NCI-H345 treated with DMSO at 0.1 percent for 48 hours (cell line): ENCODE measurements around the gene OTOF.

Experiments used
- DNase-seq: peaks from one replicate; lab custom pipeline; 2025; ENCODE audit not compliant: unreplicated experiment; lab: John Stamatoyannopoulos, UW

OTOF gene

DNA sequence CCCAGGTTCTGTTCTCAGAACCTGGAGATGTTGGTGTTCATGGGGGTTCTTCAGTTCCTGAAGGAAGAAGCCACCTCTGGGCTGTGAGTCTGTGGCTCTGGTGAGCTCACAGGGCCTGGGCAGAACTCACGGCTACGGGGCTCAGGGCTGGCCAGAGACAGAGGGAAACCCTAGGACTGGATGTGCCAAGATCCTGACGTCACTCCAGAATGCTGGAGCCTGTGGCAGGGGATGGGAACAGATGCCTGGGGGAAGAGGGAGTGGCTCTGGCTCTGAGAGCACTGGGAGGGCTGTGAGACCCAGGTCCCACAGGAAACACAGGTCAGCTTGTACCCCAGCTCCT is at the start of gene OTOF:
Gene OTOF, minus strand, starts transcription at position 214 of the 343 bp plus-strand sequence.
- DNase-seq = no peak

DNA sequence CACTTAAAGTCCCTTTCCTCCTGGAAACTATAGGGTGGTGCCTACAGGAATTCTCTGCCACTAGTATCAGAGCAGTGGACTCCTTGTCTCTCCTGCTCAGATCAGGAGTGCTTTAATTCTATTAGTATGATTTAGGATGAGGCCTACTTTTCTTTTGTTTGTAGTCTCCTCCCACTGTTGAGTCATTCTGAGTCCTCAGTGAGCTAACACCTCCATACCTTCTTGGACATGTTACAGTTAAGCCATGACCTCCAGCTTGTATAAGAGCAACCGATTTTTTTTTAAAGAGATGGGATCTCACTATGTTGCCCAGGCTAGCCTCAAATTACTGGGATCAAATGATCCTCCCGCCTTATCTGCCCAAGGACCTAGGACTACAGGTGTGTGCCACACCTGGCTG is 48.7 kb upstream of the OTOF start:
- DNase-seq = no peak

DNA sequence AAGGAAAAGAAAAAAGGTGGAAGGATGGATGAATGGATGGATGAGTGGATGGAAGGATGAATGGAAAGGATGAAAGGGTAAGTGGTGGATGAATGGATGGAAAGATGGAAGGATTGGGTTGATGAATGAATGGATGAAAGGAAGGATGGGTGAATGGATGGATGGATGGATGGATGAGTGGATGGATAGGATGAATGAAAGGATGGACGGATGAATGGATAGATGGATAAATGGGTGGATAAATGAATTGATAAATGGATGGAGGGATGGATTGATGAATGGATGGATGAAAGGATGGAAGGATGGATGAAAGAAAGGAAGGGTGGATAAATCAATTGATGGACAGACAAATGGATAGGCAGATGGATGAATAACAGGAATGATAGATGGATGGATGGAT is 48.2 kb upstream of the OTOF start:
- no peak for DNase-seq

DNA sequence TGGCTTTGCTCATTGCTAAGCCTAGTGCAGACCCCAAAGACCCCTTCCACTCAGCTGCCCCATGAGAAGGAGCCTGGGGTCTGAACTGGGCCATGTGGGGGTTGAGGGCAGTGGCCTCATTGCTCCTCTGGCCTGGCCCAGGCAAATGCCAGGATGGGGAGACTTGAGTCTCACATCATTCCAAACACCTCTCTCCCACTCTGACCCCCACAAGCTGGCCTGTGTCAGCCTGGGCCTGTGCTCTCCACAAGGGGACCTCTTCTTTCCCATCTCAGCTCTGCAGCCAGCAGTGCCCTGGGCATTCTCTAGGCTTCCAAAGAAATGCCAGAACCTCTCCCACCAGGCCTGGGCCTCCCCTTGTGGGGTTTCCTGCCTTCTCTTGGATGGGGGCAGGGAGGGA is 45.8 kb upstream of the OTOF start:
- DNase-seq = no peak

DNA sequence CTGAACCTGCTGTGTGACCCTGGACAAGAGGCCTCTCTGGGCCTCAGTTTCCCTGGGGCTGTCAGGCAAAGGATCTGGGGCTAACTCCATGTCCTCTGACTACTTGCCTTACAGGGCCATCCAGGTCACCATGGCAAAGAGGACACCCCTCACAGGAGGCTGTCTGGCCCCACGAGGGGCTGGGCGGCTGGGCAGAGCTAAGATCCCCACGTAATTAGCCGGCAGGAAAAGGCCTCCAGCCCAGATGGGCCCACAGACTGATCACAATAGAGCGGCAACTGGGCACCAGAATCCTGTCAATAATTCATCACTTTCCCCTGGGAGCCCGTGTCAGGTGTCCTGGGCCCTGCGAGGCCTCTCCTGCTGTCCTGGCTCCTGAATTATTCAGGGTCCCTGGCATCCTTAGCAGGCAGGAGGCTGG is 44.8 kb upstream of the OTOF start:
- no peak for DNase-seq

DNA sequence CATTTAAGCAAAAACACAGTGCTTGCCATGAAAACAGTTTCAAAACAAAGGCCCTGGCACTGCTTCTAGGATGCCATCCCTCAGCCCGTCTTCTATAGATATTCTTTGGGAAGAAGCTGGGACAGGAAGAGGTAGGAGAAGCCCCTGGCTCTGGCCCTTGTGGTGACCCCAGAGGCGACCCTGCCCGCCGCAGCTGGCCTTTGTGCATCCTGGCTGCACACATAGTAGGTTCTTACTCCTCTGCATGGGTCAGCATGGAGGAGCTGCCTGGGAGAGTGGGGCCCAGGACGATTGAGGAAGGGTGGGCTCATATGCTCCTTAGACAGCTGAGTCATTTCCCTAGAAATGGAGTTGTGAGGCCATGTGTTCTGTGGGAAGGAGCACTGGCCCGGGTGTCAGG is 44.4 kb upstream of the OTOF start:
- no peak for DNase-seq

DNA sequence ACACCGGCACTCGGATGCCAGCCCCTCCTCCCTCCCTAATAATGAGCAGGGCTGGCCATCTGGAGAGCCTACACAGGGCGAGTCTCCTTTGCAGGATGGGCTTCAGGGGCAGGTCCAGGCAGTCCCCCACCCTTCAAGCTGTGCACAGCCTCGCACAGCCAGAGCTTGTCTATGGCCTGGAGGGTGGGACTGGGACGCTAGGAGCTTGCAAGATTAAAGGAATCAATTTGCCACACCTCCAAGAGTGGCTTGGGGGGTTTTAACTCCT is 43.9 kb upstream of the OTOF start:
- DNase-seq = no peak

DNA sequence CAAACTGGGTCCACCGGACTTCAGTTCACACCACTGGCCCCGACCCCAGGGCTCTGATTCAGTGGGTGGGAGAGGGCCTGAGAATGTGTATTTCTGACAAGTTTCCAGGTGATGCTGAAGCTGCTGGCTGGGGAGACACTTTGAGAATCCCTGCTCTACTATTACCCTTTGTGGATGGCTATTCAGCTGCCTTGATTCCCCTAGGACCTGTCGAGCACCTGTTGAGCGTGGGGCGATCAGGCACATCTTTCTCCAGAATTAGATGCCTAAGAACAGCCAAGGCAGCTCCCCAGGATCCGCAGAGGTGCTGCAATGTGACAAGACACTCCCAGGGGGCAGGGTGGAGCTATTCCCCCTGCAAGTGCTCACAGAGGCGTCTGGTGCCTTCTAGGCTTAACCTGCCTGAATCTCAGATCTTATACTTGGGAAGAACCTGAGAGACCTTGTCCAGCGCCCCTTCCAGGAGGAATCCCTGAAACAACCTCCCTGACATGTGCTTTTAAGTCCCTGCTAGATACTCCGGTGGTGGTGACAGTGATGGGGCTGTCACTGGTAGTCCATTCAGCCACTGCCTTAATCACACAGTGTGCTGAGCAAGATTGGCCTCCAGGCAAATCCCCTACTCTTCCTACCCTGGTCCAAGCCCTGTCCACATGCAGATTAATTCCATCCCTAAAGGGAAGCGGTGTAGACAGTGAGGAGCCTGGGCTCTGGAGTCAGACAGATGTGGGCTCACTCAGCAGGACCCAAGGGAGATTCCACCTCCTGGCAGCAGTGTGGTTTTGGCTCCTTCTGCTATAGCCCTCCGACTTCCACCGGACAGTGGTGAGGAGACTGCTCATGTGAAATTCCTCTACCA is 43.4 kb upstream of the OTOF start:
- peak; percentile 34 for DNase-seq

DNA sequence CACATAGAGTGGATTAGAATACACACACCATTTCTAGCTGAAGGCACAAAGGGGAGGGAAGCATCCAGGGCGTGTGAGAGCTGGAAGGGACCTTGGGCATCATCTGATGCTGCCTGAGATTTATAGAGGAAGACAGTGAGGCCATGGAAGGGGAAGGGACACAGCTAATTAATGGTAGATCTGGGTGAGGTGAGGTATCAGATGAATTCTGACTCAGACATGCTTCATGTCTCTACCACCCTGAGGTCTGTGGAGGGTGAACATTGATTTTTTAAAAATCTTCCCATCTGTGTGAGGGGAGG is 42.2 kb upstream of the OTOF start:
- DNase-seq = no peak

DNA sequence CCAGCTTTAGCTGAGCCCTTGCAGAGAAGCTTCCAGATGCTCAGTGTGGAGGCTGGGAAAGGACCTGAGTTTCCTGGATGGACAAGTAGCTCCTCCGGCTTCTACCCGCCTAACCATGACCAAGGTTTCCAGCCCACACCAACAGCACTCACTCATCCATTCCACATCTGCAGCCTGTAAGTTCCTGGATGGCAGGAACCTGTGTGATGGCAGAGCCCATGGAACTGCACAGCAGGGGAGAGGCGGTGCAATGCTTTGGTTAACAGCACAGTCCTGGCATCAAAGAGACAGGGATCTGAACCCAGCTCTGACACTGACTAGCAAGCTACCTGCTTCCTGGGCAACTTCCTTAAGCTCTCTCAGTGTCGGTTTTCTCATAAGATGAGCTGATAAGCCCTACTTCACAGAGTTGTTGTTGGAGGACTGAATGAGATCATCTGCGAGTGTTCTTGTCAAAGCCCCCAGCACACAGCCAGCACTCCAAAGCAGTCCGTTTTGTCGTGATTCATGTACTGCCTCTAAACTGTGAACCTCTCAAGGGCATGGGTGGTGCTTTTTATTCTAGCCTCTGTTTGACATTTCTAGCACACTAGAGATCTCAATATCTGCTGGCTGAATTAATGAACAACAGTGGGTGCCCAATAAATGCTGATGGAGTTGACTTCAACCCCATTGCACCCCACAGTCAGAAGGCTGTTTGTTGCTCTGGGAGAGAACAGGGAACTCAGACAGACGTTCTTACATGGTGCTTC is 41.6 kb upstream of the OTOF start:
- no peak for DNase-seq

DNA sequence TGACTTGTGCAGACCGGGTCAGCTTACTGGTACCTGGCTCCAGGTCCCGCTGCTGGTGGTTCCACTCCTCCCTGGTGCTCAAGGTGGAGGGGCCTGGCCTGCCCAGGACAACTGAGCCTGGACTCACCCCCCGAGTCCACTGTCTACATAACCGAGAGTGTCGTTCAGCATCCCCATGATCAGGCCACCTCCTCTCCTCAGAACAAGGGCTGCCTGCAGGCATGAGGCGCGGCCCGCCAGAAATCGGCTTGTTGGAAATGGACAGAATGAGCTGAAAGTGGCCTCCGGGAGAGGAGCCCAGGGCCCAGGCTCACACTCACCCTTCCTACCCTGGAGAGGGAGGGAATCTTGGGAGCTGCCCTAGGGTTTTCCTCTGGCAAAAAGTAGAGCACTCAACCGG is 38.9 kb upstream of the OTOF start:
- no peak for DNase-seq

DNA sequence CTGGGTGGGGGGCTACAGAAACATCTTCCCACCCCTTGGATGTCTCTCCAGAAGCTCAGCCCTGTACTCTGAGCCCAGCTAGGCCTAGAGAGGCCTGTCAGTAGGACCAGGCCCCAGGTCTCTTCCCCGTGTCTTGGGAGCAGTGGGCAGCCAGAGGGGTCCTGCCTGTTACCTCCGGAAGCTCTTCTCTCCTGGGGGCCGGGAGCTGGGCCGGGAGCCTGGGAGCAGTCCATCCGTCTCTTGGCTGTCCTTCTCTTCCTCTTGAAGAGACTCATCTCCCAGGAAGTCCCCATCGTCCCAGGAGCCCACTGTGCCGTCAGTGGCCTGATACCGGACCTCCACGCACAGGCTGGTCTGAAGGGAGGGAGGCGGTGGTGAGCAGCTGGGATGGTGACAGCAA is 38.3 kb upstream of the OTOF start:
- no peak for DNase-seq

DNA sequence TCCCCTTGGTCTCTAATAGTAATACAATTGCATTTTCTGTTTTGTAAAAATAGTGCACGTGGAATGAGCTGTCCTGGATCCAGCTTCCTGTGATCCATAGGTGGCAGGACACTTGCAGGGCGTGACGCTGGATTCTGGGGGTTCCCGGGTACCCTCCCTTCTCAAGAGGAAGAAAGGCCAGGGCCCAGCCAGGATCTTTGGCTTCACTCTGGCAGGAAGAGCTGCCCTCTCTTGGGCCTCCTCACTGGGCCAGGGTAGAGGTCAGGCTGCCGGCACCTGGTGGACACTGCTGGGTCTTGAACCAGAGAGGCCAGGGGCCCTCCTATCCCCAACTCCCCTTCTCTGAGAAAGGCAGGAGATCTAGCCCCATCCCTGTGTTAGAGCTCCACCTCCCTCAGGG is 37.8 kb upstream of the OTOF start:
- DNase-seq = no peak

DNA sequence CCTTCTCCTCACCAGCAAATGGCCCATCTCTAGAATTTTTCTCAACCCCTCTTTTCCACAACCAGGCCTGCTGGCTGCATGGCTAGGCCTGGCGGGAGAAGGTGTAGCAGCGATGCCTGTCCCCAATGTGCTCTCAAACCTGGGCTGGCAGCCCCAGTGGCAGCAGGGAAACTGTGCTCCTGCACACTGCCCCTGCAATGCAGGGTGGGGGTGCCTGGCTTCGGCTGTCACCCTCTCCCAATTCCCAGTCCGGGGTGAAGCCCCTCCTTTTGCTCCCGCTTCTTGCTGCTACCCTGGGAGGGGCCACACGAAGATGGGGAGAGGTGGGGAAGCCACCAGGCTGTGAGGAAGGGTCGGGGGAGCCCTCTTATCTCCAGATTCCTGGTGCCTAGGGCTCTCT is 36.1 kb upstream of the OTOF start:
- no peak for DNase-seq

DNA sequence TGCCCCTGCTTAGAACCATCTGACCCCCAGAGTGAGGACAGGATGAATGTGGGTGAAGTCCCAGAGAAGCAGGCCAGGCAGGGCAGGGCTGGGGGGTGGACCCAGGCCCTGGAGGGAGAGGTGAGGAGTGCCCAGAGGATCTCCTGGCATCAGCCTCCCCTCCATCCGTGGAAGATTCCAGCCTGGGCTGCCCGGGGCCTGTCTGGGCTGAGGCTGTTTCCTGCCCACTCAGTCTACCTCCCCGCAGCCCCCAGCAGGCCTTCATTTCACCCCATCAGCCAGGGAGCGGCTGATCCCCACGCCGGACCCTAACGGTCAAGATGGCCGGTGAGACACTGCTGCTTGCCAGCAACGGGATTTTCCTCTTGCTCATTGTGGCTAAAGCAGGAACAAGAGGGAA is 35.3 kb upstream of the OTOF start:
- DNase-seq = no peak

DNA sequence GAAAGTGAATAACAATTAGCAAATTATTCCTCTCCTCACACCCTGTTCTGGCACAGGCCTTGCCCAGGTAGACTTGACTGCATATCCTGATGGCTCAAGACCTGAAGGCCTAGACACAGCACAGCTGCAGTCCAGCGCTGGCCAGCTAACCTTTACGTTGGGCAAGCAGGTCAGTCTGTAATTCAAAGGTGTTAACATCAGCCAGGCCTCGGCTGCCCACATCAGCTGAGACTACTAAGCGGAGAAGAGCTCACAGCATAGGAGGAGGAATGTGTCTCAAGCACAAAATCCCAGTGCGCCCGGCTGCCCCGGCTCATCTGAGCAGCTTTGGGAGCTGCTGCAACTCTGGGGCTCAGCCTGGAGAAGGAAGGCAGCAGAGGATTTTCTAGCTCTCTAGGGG is 33.5 kb upstream of the OTOF start:
- DNase-seq = no peak

DNA sequence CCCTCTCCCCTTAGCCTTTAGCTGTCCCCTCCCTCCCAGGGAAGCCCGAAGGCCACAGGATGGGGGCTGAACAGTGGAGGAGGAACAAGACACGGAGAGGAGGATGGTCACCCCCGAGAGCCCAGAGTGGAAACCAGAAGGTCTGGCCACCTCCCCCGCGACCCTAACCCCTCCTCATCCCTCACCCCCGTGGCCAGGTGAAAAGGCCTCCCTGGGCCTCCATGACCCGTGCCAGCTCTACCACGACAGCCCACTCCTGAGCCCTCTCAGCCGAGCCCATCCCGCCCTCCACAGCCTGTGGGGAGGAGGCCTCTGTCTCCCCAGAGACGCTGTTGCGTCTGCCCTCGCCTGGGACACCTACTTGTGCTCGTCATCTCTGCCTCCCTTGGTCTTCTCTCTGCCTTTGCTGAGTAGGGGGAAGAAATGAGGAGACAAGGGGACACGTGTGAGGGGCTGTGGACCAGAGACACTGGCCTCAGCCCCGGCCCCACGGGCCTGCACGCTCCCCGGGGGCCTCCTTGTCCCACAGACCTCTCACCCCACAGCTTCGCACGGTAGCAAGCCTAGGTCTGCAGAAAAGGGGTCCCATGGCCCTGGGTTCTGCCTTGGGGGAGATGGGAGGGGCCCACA is 32.5 kb upstream of the OTOF start:
- no peak for DNase-seq

DNA sequence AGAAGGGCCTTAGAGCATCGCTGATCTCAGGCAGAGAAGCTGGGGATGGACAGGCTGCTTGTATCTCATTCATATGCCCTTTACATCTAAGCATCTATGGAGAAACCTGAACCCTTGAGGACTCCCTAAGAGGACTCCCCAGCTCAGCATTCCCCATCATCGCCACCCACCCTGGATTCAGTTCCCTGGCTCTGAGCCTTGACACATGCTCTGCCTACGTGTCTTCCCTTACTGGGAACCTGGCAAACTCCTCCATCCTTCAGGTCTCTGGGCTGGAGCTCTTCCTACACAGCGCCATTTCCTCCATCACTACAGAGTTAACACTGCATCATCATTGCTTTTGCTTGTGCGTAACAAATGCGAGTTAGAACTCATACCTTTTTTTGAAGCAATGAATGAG is 31.2 kb upstream of the OTOF start:
- no peak for DNase-seq

DNA sequence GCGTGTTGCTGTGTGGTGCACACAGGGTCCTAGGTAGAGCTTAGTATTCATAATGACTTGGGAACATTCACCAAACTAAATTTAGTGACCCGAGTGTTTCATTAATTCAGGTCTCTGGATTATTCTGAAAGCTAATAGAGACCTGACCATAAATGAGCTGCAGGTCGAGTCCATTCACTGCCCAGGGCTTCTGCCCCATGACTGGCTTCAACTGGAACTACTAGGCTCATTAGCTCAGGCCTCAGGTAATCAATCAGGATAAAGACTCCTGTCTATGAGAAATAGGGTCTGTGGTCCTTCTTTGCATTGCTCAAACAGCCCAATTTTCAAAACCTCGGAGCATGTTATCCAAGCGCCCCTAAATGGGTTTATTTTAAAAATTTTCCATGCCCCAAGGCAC is 30.0 kb upstream of the OTOF start:
- no peak for DNase-seq

DNA sequence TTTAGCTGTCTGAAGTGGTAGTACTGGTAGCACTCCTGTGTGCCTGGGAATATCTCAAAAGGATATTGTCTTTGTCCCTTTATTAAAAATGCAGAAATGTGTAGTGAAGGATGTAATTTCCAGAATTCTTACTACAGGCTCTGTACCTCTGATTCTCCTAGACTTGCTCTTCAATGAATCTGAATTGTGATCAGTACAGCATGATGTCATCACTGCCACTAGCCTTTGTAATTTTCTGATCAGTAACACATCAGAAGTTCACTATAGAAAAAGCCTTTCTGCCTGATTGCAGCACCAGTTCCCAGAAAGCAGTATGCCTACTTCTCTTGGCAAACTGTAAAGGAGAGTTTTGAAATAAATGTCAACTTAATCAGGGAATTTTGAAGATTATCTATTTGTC is 29.2 kb upstream of the OTOF start:
- no peak for DNase-seq

DNA sequence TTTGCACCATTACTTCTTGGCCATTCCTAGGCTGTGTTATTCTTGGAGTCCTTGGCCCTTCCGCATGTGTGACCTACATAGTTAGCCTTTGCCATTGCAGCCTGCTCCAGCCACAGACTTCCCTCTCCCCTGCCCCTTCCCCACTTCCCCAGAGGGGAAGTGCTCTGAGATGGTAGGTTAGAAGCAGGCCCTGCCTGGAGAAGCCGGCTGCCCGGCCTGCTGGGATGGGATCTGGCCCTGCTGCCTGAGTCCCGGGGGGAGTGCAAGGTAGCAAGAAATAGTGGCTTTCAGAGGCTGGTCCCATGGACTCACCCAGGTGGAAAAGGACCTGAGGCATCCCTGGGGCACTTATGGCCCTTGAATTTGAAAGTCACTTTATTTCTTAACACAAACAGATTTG is 28.4 kb upstream of the OTOF start:
- DNase-seq = no peak

DNA sequence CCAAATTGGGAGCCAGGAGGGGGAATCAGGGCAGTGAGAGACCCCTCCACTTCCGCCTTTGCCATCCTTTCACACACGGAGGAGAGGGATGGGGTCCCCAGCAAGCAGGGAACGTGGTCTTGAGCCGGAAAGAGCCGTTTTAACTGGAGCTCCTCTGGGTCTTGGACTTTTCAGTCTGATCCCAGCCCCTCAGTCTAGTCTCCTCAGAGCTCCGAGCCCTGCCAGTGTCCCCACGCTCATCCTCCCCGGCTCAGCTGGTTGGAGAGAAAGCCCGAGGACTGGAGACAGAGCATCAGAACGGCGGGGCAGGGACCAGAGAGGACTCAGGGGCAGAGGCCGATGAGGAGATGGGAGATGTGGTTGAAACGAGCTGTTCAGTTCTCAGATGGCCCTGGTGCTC is 26.1 kb upstream of the OTOF start:
- no peak for DNase-seq
